Neural progenitor cell (in vitro differentiated cells): ENCODE measurements around the gene TRPM3.

ENCODE experiments used
- EZH2 ChIP-seq: fragments of 200-600 bp; sonication (generic); IDR thresholded peaks from 2 replicates; pipeline ENCODE4 v1.6.1; 2017; ENCODE audit warnings: antibody characterized with exemption, mild to moderate bottlenecking, moderate library complexity
- EZH2phosphoT487 ChIP-seq: fragments of 200-600 bp; sonication (generic); IDR thresholded peaks from 2 replicates; pipeline ENCODE4 v1.6.1; 2017; ENCODE audit warnings: antibody characterized with exemption
- TF ChIP-seq, protein P1 (sequence below): fragments of 200-600 bp; sonication (generic); IDR thresholded peaks from 2 replicates; pipeline ENCODE4 v1.5.1; 2017; ENCODE audit warnings: antibody characterized with exemption, mild to moderate bottlenecking

DNA sequence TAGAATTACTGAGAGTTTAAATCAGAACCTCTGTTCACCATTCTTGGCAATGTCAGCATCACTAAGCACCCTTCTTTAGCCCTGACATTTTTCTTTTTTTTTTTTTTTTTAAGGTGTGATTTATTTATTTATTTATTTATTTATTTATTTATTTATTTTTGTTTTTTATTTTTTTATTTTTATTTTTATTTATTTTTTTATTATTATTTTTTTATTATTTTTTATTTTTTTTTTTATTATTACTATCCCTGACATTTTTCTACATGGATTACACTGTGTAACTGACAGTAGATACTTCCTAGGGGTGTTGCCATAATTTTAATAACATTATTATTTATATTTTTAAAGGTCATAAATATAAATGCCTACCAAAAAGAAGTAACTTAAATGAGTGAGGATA is 47.0 kb upstream of the TRPM3 start:
- TF ChIP-seq, protein P1, sequence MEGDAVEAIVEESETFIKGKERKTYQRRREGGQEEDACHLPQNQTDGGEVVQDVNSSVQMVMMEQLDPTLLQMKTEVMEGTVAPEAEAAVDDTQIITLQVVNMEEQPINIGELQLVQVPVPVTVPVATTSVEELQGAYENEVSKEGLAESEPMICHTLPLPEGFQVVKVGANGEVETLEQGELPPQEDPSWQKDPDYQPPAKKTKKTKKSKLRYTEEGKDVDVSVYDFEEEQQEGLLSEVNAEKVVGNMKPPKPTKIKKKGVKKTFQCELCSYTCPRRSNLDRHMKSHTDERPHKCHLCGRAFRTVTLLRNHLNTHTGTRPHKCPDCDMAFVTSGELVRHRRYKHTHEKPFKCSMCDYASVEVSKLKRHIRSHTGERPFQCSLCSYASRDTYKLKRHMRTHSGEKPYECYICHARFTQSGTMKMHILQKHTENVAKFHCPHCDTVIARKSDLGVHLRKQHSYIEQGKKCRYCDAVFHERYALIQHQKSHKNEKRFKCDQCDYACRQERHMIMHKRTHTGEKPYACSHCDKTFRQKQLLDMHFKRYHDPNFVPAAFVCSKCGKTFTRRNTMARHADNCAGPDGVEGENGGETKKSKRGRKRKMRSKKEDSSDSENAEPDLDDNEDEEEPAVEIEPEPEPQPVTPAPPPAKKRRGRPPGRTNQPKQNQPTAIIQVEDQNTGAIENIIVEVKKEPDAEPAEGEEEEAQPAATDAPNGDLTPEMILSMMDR: no peak
- TF ChIP-seq EZH2 (no peak), EZH2phosphoT487 (no peak)
